Measurements from ENCODE around the gene MAP2K5. TPM values are rescaled to one million over a fixed set of nuclear protein-coding genes. Genes with fewer than 3 reads are reported as not detected.

MAP2K5 gene
- total and polyA plus RNA-seq, 7 donors, result 9.8 to 24.0 (median 16.5) TPM

DNA sequence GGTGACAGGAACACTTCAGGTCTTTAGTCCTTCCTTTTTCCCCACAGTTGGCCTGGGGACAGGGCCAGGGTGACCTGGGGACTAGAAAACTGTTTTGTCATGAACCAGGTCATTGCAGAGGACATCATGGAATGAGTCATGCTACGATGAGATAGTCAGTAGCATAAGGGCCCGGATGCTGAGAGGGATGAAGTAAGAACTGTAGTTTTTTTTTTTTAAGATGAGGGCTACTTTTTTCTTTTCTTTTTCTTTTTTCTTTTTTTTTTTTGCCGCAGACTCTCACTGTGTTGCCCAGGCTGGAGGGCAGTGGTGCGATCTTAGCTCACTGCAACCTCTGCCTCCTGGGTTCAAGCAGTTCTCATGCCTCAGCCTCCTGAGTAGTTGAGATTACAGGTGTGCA is 8.0 kb downstream of the MAP2K5 start:
- DNase-seq, result no peak
- Histone ChIP-seq H3K27me3 (ENCODE audit: insufficient read depth in 3 of 3, low read length in 2 of 3) (no peaks in the 10 kb centered on the region), H3K27ac (peak overlapping the region; percentile 53), H3K36me3 (ENCODE audit: insufficient read depth in 1 of 2, low read depth in 1 of 2) (peaks cover 0 to 39% of the 10 kb centered on the region in 2 donors), H3K9me3 (no peaks in the 10 kb centered on the region), H3K4me1 (peaks cover 27% of the 10 kb centered on the region), H3K4me3 (no peak overlapping the region)
- TF ChIP-seq, protein P1, sequence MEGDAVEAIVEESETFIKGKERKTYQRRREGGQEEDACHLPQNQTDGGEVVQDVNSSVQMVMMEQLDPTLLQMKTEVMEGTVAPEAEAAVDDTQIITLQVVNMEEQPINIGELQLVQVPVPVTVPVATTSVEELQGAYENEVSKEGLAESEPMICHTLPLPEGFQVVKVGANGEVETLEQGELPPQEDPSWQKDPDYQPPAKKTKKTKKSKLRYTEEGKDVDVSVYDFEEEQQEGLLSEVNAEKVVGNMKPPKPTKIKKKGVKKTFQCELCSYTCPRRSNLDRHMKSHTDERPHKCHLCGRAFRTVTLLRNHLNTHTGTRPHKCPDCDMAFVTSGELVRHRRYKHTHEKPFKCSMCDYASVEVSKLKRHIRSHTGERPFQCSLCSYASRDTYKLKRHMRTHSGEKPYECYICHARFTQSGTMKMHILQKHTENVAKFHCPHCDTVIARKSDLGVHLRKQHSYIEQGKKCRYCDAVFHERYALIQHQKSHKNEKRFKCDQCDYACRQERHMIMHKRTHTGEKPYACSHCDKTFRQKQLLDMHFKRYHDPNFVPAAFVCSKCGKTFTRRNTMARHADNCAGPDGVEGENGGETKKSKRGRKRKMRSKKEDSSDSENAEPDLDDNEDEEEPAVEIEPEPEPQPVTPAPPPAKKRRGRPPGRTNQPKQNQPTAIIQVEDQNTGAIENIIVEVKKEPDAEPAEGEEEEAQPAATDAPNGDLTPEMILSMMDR (IDR thresholded peaks at IDR 0.05), result no peak
- 63 to 79% (median 71%) methylated on average over 3 to 4 of the region's 4 CpGs for WGBS, 3 donors
- intact Hi-C loops (cut with DNase I), result no loop called here
- ATAC-seq, result peak; percentile 83 to 92 (median 90)

DNA sequence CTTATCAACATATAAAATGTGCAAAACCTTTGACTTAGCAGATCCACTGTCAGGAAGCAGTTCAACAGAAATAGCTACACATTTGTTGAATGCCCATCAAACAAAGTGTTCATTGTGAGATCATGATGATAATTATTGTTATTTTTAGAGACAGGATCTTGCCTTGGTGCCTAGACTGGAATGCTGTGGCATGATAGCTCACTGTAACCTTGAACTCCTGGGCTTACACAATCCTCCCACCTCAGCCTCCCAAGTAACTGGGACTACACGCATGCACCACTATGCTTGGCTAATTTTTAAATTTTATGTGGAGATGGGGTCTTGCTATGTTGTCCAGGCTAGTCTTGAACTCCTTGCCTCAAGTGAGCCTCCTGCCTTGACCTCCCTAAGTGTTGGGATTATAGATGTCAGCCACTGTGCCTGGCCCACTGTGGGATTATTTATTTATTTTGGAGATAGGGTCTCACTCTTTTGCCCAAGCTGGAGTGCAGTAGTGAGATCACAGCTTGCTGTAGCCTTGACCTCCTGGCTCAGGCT is 8.8 kb downstream of the MAP2K5 start:
- H3K9me3 ChIP-seq, result no peaks in the 10 kb centered on the region
- H3K4me3 ChIP-seq, result no peak overlapping the region
- DNase-seq (no peak), ATAC-seq (peak; percentile 44 to 75 (median 52))
- peaks cover 27% of the 10 kb centered on the region for H3K4me1 ChIP-seq
- H3K27me3 ChIP-seq (ENCODE audit: insufficient read depth in 3 of 3, low read length in 2 of 3), result no peaks in the 10 kb centered on the region
- H3K36me3 ChIP-seq (ENCODE audit: insufficient read depth in 1 of 2, low read depth in 1 of 2), result peaks cover 0 to 32% of the 10 kb centered on the region in 2 donors
- H3K27ac ChIP-seq, result no peak overlapping the region
- WGBS, 3 donors, result 83 to 96% (median 89%) methylated on average over 1 of the region's 1 CpG
- TF ChIP-seq, protein P1 (IDR thresholded peaks at IDR 0.05), result no peak
- intact Hi-C loops (cut with DNase I), result no loop called here

DNA sequence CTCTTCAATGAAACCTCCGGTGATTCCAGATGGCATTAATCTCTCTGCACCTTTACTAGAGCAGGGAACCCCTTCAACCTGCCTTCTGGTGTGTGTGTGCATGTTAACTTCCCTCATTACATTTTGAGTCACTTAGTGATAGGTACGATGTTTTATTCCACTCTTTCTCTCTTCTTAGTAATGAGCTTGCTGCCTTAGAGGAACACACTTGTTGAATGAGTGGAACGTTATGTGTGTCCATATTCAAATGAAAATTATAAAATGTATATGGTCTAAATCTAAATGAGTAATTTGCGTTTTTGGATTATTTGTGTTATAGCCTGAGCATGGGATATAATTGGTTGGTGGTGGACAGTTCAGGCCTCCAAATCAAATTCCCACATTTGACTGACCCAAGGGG is 12.1 kb downstream of the MAP2K5 start:
- Histone ChIP-seq H3K4me1 (peaks cover 14% of the 10 kb centered on the region), H3K27me3 (ENCODE audit: insufficient read depth in 3 of 3, low read length in 2 of 3) (no peaks in the 10 kb centered on the region), H3K27ac (no peak overlapping the region), H3K9me3 (no peaks in the 10 kb centered on the region), H3K36me3 (ENCODE audit: insufficient read depth in 1 of 2, low read depth in 1 of 2) (peaks cover 0 to 26% of the 10 kb centered on the region in 2 donors), H3K4me3 (no peak overlapping the region)
- intact Hi-C loops (cut with DNase I), result no loop called here
- 93 to 98% (median 94%) methylated on average over 4 of the region's 4 CpGs for WGBS, 3 donors
- no peak for ATAC-seq
- DNase-seq, result no peak
- TF ChIP-seq, protein P1 (IDR thresholded peaks at IDR 0.05), result no peak

DNA sequence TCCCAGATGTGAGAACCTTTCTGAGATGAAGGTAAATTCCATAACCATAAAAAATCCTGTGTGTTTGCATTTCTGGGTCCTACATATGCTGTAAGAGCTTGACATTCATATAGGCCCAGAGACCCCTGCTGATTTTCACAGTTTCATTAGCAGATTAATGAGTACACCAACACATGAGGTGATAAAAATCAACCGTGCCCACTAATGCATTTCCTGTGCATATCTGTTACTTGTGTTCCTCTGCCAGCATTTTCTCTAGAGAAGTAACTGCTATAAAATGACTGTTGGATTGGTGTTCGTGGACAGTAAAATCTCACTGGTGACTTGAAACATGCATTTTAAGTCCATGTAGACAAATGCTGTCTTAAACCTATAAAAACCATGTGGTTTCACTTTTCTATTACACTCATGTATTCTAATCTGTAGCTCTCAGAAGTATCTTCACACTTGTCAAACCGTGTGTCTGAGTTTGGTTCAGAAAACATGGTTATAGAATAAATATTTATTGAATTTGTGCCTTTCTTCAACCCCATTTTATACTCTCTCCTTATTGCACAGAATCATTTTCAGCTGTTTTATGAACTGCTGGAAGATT is 14.6 kb downstream of the MAP2K5 start:
- WGBS, 3 donors, result 70 to 77% (median 74%) methylated on average over 3 of the region's 3 CpGs
- no peak for ATAC-seq
- intact Hi-C loops (cut with DNase I), result no loop called here

More for the DNA sequence above, 14.6 kb downstream of the MAP2K5 start:
- TF ChIP-seq, protein P1 (IDR thresholded peaks at IDR 0.05), result no peak
- Histone ChIP-seq H3K4me3 (no peak overlapping the region), H3K36me3 (ENCODE audit: insufficient read depth in 1 of 2, low read depth in 1 of 2) (peaks cover 0 to 11% of the 10 kb centered on the region in 2 donors), H3K4me1 (peaks cover 5% of the 10 kb centered on the region), H3K27me3 (ENCODE audit: insufficient read depth in 3 of 3, low read length in 2 of 3) (no peaks in the 10 kb centered on the region), H3K9me3 (no peaks in the 10 kb centered on the region), H3K27ac (no peak overlapping the region)
- no peak for DNase-seq

Data from psoas muscle (tissue), 8 donors.